ENCODE measurements around the gene IL36B. TPM values are rescaled to one million over a fixed set of nuclear protein-coding genes. Genes with fewer than 3 reads are reported as not detected.

Gene IL36B
- polyA plus RNA-seq, 3 donors: not detected

DNA sequence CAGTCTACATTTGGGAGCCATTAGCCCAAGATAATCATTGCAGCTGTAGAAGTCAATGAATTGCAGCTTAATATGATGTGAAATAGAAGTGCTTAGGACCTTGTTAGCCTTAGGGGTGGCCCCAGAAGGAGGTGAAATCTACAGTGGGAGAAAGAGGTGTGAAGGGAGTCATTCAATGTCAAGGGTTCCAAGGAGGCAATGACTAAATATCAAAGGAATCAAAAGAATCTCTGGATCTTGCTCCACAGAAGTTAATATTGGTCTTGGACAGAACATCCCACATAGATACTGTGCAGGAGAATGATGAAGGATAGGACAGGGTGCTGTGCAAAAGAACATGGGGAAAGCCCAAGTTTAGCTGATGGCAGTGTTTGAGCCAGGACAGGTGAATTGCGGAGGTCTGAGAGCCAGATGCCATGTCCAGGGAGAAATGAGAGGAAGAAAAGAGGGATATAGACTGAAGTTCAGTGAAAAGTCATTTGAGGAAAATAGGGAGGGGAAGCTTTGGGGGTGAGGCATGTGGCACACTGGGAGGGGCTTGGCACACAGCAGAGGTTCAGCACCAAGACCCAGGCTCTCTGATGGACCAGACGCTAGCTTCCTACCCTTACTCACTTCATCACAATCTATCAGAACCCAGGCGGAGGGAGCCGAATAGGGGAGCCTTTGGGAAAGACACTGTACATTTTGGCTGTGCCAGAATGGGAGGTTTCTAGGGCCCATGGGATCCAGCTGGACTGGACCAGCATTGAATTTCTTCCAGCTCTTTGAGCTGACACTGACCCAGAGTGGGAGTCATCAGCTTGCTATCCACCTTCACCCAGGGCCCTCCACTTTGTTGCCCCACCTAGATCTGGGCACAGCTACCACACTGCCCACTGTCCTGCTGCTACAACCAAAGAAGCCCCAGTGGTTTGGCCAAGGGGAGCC is 17.3 kb upstream of the IL36B start:
- Histone ChIP-seq H4K20me1 (ENCODE audit: insufficient read depth, low read length) (no peaks in the 10 kb centered on the region), H3K27ac (ENCODE audit: low read depth in 1 of 2, low read length in 2 of 2) (no peak overlapping the region), H2AFZ (ENCODE audit: insufficient read depth, low read depth, low read length, poor library complexity, severe bottlenecking) (no peak overlapping the region), H3K79me2 (ENCODE audit: insufficient read depth, low read length) (no peaks in the 10 kb centered on the region), H3K4me2 (replicated peaks; ENCODE audit: extremely low read depth, low read length, poor library complexity, severe bottlenecking) (no peak overlapping the region), H3K9ac (ENCODE audit: insufficient read depth, low read length, poor library complexity, severe bottlenecking) (no peak overlapping the region), H3K36me3 (replicated peaks in 1 of 2; ENCODE audit: control insufficient read depth in 1 of 2, insufficient read depth in 2 of 2, low read length in 2 of 2) (no peaks in the 10 kb centered on the region), H3K4me3 (replicated peaks in 1 of 3; ENCODE audit: low read depth in 2 of 3, low read length in 3 of 3) (no peak overlapping the region), H3K9me3 (replicated peaks in 1 of 2; ENCODE audit: control insufficient read depth in 1 of 2, insufficient read depth in 1 of 2, low read length in 2 of 2) (no peaks in the 10 kb centered on the region), H3K27me3 (ENCODE audit: control insufficient read depth in 2 of 2, insufficient read depth in 2 of 2, low read length in 2 of 2) (no peaks in the 10 kb centered on the region), H3K4me1 (ENCODE audit: control insufficient read depth in 1 of 2, insufficient read depth in 2 of 2, low read length in 2 of 2) (no peaks in the 10 kb centered on the region)
- Mint-ChIP-seq H3K4me1 (no peaks in the 10 kb centered on the region), H3K9me3 (peaks cover 0 to 2% (median 0%) of the 10 kb centered on the region in 7 donors), H3K27ac (no peak overlapping the region), H3K27me3 (ENCODE audit: low read depth in 3 of 3) (peaks cover 2 to 4% (median 3%) of the 10 kb centered on the region in 3 donors), H3K4me3 (no peak overlapping the region), H3K36me3 (no peaks in the 10 kb centered on the region)
- TF ChIP-seq, protein P1, sequence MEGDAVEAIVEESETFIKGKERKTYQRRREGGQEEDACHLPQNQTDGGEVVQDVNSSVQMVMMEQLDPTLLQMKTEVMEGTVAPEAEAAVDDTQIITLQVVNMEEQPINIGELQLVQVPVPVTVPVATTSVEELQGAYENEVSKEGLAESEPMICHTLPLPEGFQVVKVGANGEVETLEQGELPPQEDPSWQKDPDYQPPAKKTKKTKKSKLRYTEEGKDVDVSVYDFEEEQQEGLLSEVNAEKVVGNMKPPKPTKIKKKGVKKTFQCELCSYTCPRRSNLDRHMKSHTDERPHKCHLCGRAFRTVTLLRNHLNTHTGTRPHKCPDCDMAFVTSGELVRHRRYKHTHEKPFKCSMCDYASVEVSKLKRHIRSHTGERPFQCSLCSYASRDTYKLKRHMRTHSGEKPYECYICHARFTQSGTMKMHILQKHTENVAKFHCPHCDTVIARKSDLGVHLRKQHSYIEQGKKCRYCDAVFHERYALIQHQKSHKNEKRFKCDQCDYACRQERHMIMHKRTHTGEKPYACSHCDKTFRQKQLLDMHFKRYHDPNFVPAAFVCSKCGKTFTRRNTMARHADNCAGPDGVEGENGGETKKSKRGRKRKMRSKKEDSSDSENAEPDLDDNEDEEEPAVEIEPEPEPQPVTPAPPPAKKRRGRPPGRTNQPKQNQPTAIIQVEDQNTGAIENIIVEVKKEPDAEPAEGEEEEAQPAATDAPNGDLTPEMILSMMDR (IDR thresholded peaks at IDR 0.05): no peak
- no peak for DNase-seq
- intact Hi-C loops (cut with micrococcal nuclease): no loop called here
- WGBS (ENCODE audit: insufficient coverage): 90% methylated on average over 2 of the region's 4 CpGs

DNA sequence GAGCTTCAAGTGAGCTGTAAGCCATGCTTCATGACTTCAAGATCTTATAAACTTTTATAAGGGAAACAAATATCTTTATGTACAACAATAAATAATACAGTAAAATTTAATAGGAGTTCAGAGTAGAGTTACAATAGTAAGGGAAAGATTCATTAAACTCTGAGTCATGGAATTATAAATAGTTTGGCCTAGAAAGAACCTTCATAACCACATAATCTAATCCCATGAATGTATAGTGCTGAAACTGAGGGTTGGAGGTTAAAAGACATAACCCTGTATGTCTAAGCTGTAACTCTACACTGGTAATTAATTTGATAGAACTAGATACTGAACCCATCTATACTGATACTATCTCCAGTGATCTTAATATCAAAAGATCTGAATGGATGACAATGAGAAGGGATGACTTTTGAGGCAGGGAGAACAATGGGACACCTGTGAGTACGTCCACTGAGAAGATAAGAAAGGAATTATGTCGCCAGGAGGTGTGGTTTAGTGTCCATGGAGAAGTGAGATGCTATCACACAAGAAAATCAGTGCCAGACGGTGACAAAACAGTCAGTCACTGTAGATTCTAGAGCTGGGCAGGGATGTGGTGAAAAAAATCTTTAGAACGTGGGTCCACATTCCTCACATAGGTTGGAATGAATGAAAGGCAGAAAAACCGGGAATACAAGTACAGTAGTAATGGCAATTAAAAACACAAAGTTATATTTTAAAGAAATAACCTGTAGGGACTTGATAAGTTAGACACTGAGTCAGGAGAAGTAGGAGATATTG is 16.2 kb upstream of the IL36B start:
- H3K27me3 Mint-ChIP-seq (ENCODE audit: low read depth in 3 of 3): peaks cover 0 to 4% (median 3%) of the 10 kb centered on the region in 3 donors
- intact Hi-C loops (cut with micrococcal nuclease): no loop called here

More for the DNA sequence above, 16.2 kb upstream of the IL36B start:
- Mint-ChIP-seq H3K4me3 (no peak overlapping the region), H3K9me3 (peaks cover 0 to 2% (median 0%) of the 10 kb centered on the region in 7 donors), H3K4me1 (no peaks in the 10 kb centered on the region), H3K36me3 (no peaks in the 10 kb centered on the region), H3K27ac (no peak overlapping the region)
- Histone ChIP-seq H4K20me1 (ENCODE audit: insufficient read depth, low read length) (no peaks in the 10 kb centered on the region), H3K36me3 (replicated peaks in 1 of 2; ENCODE audit: control insufficient read depth in 1 of 2, insufficient read depth in 2 of 2, low read length in 2 of 2) (no peaks in the 10 kb centered on the region), H2AFZ (ENCODE audit: insufficient read depth, low read depth, low read length, poor library complexity, severe bottlenecking) (no peak overlapping the region), H3K9me3 (replicated peaks in 1 of 2; ENCODE audit: control insufficient read depth in 1 of 2, insufficient read depth in 1 of 2, low read length in 2 of 2) (no peaks in the 10 kb centered on the region), H3K4me1 (ENCODE audit: control insufficient read depth in 1 of 2, insufficient read depth in 2 of 2, low read length in 2 of 2) (no peaks in the 10 kb centered on the region), H3K4me2 (replicated peaks; ENCODE audit: extremely low read depth, low read length, poor library complexity, severe bottlenecking) (no peak overlapping the region), H3K4me3 (replicated peaks in 1 of 3; ENCODE audit: low read depth in 2 of 3, low read length in 3 of 3) (no peak overlapping the region), H3K27me3 (ENCODE audit: control insufficient read depth in 2 of 2, insufficient read depth in 2 of 2, low read length in 2 of 2) (no peaks in the 10 kb centered on the region), H3K27ac (ENCODE audit: low read depth in 1 of 2, low read length in 2 of 2) (no peak overlapping the region), H3K9ac (ENCODE audit: insufficient read depth, low read length, poor library complexity, severe bottlenecking) (no peak overlapping the region), H3K79me2 (ENCODE audit: insufficient read depth, low read length) (no peaks in the 10 kb centered on the region)
- DNase-seq: no peak
- 33% methylated on average over 2 of the region's 5 CpGs for WGBS (ENCODE audit: insufficient coverage)
- TF ChIP-seq, protein P1 (IDR thresholded peaks at IDR 0.05): no peak

Data from CD14-positive monocyte (primary cell).